Uterus (tissue), 4 donors: ENCODE results near the gene CTTNBP2NL. TPM values are rescaled to one million over a fixed set of nuclear protein-coding genes. Genes with fewer than 3 reads are reported as not detected.

ENCODE experiments used
- DNase-seq, 2 donors: peaks; one replicate each; pipeline ENCODE4 v3.0.0-alpha.2; 2019 to 2020
- H3K27ac ChIP-seq, 2 donors: fragments of 200-600 bp; sonication (generic); 1 replicate in 1 of 2; 2 replicates in 1 of 2; pipeline ENCODE4 v1.5.1; 2016 to 2018
- H3K27me3 ChIP-seq, 2 donors: fragments of 200-600 bp; sonication (generic); one replicate each; pipeline ENCODE4 v1.5.1; 2018 to 2019; ENCODE audit warnings: control low read depth in 1 of 2
- H3K36me3 ChIP-seq, 2 donors: fragments of 200-600 bp; sonication (generic); one replicate each; pipeline ENCODE4 v1.5.1; 2019; ENCODE audit warnings: control low read depth in 1 of 2
- H3K4me1 ChIP-seq, 2 donors: fragments of 200-600 bp; sonication (generic); one replicate each; pipeline ENCODE4 v1.5.1; 2018 to 2019; ENCODE audit warnings: control low read depth in 1 of 2
- H3K4me3 ChIP-seq, 2 donors: fragments of 200-600 bp; sonication (generic); 1 replicate in 1 of 2; 2 replicates in 1 of 2; pipeline ENCODE4 v1.5.1; 2018 to 2019; ENCODE audit warnings: mild to moderate bottlenecking in 1 of 2
- H3K9me3 ChIP-seq, 2 donors: fragments of 200-600 bp; sonication (generic); one replicate each; pipeline ENCODE4 v1.5.1; 2019; ENCODE audit warnings: control low read depth in 1 of 2
- CTCF ChIP-seq, 4 experiments: fragments of 200-600 bp in 2 of 4; fragments of 450-650 bp in 2 of 4; sonication (generic) in 2 of 4; IDR thresholded peaks; one replicate each; pipeline ENCODE4 v1.5.1; 2016 to 2019; ENCODE audit warnings: antibody characterized with exemption in 4 of 4, mild to moderate bottlenecking in 2 of 4, moderate library complexity in 1 of 4
- POLR2A ChIP-seq, 2 donors: fragments of 450-650 bp; IDR thresholded peaks; one replicate each; pipeline ENCODE4 v1.6.1; 2016; ENCODE audit warnings: antibody characterized with exemption in 2 of 2, mild to moderate bottlenecking in 1 of 2, moderate library complexity in 1 of 2
- intact Hi-C: fragments of 100-400 bp; cut with DNase I; formaldehyde crosslinking; loops from one replicate; pipeline ENCODE4 v1.15.1; 2023; ENCODE audit warnings: low total_unique reads
- total RNA-seq, 4 donors: library from RNA; depleted of rRNA in 3 of 4; stranded (reverse); fragments of >200 nt in 3 of 4; gene quantifications; one replicate each; pipeline versions ENCODE4 v1.1.0 to v1.2.4, GENCODE V29; 2014 to 2023
- donor health status: DM: yes; HTN: yes; CAD: no.

The CTTNBP2NL gene
- total RNA-seq, 4 donors from 2014 or later = 9.4 to 60.5 (median 15.6) TPM

GRCh38 chr1:112368198-112368597 lies 27.8 kb upstream of the CTTNBP2NL start:
- no peak overlapping the region for H3K4me3 ChIP-seq
- no peaks in the 10 kb centered on the region for H3K9me3 ChIP-seq
- DNase-seq = no peak
- no peaks in the 10 kb centered on the region for H3K27me3 ChIP-seq
- H3K4me1 ChIP-seq = no peaks in the 10 kb centered on the region
- intact Hi-C loops = no loop called here
- no peak overlapping the region for H3K27ac ChIP-seq
- TF ChIP-seq CTCF (IDR thresholded peaks at IDR 0.05) (no peak), POLR2A (IDR thresholded peaks at IDR 0.05) (no peak)
- H3K36me3 ChIP-seq = no peaks in the 10 kb centered on the region

- no peaks in the 10 kb centered on the region for H3K36me3 ChIP-seq
- H3K4me1 ChIP-seq = no peaks in the 10 kb centered on the region
- no peak overlapping the region for H3K4me3 ChIP-seq
- no peaks in the 10 kb centered on the region for H3K27me3 ChIP-seq
- no peaks in the 10 kb centered on the region for H3K9me3 ChIP-seq
- peak; percentile 82 to 88 for DNase-seq
- intact Hi-C loops = no loop called here
- no peak overlapping the region for H3K27ac ChIP-seq
- TF ChIP-seq POLR2A (IDR thresholded peaks at IDR 0.05) (peak in 1 of 2 donors; percentile 23), CTCF (IDR thresholded peaks at IDR 0.05) (peak; percentile 94 to 97 (median 94))
Observed at GRCh38 chr1:112369392-112370285, 26.4 kb upstream of the CTTNBP2NL start.

- no peak for DNase-seq
- intact Hi-C loops = no loop called here
Observed at GRCh38 chr1:112370996-112371395, 25.0 kb upstream of the CTTNBP2NL start.

GRCh38 chr1:112371775-112372174 lies 24.2 kb upstream of the CTTNBP2NL start:
- intact Hi-C loops = no loop called here
- no peaks in the 10 kb centered on the region for H3K27me3 ChIP-seq
- H3K9me3 ChIP-seq = no peaks in the 10 kb centered on the region
- H3K36me3 ChIP-seq = no peaks in the 10 kb centered on the region
- H3K4me3 ChIP-seq = no peak overlapping the region
- DNase-seq = no peak
- no peaks in the 10 kb centered on the region for H3K4me1 ChIP-seq
- no peak overlapping the region for H3K27ac ChIP-seq
- TF ChIP-seq CTCF (IDR thresholded peaks at IDR 0.05) = no peak
- no peak for TF ChIP-seq POLR2A (IDR thresholded peaks at IDR 0.05)

More at GRCh38 chr1:112370996-112371395, 25.0 kb upstream of the CTTNBP2NL start:
- H3K4me3 ChIP-seq = no peak overlapping the region
- H3K27me3 ChIP-seq = no peaks in the 10 kb centered on the region
- no peaks in the 10 kb centered on the region for H3K9me3 ChIP-seq
- TF ChIP-seq CTCF (IDR thresholded peaks at IDR 0.05) (no peak), POLR2A (IDR thresholded peaks at IDR 0.05) (no peak)
- no peak overlapping the region for H3K27ac ChIP-seq
- H3K36me3 ChIP-seq = no peaks in the 10 kb centered on the region
- H3K4me1 ChIP-seq = no peaks in the 10 kb centered on the region

GRCh38 chr1:112373806-112374205 lies 22.2 kb upstream of the CTTNBP2NL start:
- Histone ChIP-seq H3K4me1 (no peaks in the 10 kb centered on the region), H3K27me3 (no peaks in the 10 kb centered on the region), H3K36me3 (no peaks in the 10 kb centered on the region), H3K4me3 (no peak overlapping the region), H3K9me3 (no peaks in the 10 kb centered on the region), H3K27ac (no peak overlapping the region)
- TF ChIP-seq CTCF (IDR thresholded peaks at IDR 0.05) = no peak
- no peak for TF ChIP-seq POLR2A (IDR thresholded peaks at IDR 0.05)
- DNase-seq = no peak
- intact Hi-C loops = no loop called here
